ENCODE measurements around the gene APOLD1. TPM values are rescaled to one million over a fixed set of nuclear protein-coding genes. Genes with fewer than 3 reads are reported as not detected.

APOLD1 gene
- total RNA-seq, 1 experiment from 2014 or later = 6.4 TPM

DNA sequence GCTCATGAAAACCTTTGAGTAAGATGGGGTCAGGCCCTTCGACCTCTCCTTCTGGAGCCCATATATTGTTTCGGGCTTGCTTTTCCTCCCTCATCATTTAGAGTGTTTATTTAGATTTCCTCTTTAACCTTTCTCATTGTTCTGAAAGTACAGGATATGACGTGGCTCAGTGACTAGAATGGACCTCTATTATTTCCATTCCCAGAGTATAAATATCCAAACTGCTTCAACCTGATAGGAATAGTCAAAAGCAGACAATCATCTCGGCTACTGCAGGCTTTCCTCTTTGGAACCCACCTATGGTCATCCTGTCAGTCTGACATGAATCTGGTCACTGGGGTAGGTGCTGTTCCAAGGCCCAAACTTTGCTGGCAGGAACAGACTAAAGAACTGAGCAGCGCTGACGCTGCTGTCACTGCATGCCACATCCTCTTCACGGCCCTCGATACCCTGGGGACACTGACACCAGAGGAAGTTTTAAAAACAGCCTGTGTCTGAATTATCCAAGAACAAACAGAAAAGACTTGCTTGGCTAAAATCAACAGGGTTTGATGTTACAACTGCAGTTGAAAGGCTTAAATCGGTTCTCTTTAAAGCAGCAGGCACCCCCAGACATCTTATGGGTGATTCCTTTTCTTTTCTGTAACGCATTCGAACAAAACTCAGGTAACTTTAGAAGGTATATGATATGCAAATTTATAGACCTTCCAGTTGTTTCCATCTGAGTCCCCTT lies 22.7 kb downstream of the APOLD1 start:
- TF ChIP-seq EZH2 (IDR thresholded peaks at IDR 0.05; ENCODE audit: borderline replicate concordance, low read depth, low read length, poor library complexity, severe bottlenecking) (no peak), CTCF (conservative IDR thresholded peaks at IDR 0.05; ENCODE audit: low read depth, low read length) (no peak)
- Histone ChIP-seq H3K27ac (ENCODE audit: low read depth, low read length, poor library complexity, severe bottlenecking) (peak overlapping the region; percentile 20), H3K36me3 (ENCODE audit: insufficient read depth, low read length, poor library complexity, severe bottlenecking) (no peaks in the 10 kb centered on the region), H3K4me3 (ENCODE audit: low read depth, low read length, poor library complexity, severe bottlenecking) (no peak overlapping the region), H3K27me3 (replicated peaks; ENCODE audit: insufficient read depth, low read depth, low read length, poor library complexity) (no peaks in the 10 kb centered on the region), H3K4me1 (ENCODE audit: insufficient read depth, low read length, poor library complexity, severe bottlenecking) (peaks cover 15% of the 10 kb centered on the region), H3K9me3 (ENCODE audit: low read depth, low read length, poor library complexity, severe bottlenecking) (no peaks in the 10 kb centered on the region)
- intact Hi-C loops (cut with micrococcal nuclease; ENCODE audit: unreplicated experiment) = no loop called here
- no TSS peak for BruUV-seq (replicated peaks)
- ChIA-PET POLR2A (ENCODE audit: low non-redundant PET) (no interaction called here), CTCF (no interaction called here)
- DNase-seq (ENCODE audit: low spot score) = peak; percentile 58

GRCh38 chr12:12810553-12811021 lies 25.1 kb downstream of the APOLD1 start:
- no peak for DNase-seq (ENCODE audit: low spot score)
- H3K27me3 ChIP-seq (replicated peaks; ENCODE audit: insufficient read depth, low read depth, low read length, poor library complexity) = no peaks in the 10 kb centered on the region
- no peak overlapping the region for H3K4me3 ChIP-seq (ENCODE audit: low read depth, low read length, poor library complexity, severe bottlenecking)
- peaks cover 8% of the 10 kb centered on the region for H3K36me3 ChIP-seq (ENCODE audit: insufficient read depth, low read length, poor library complexity, severe bottlenecking)
- H3K27ac ChIP-seq (ENCODE audit: low read depth, low read length, poor library complexity, severe bottlenecking) = no peak overlapping the region
- BruUV-seq (replicated peaks) = no TSS peak
- intact Hi-C loops (cut with micrococcal nuclease; ENCODE audit: unreplicated experiment) = no loop called here
- TF ChIP-seq EZH2 (IDR thresholded peaks at IDR 0.05; ENCODE audit: borderline replicate concordance, low read depth, low read length, poor library complexity, severe bottlenecking) (no peak), CTCF (conservative IDR thresholded peaks at IDR 0.05; ENCODE audit: low read depth, low read length) (no peak)
- ChIA-PET CTCF (no interaction called here), POLR2A (ENCODE audit: low non-redundant PET) (no interaction called here)
- peaks cover 26% of the 10 kb centered on the region for H3K4me1 ChIP-seq (ENCODE audit: insufficient read depth, low read length, poor library complexity, severe bottlenecking)
- H3K9me3 ChIP-seq (ENCODE audit: low read depth, low read length, poor library complexity, severe bottlenecking) = no peaks in the 10 kb centered on the region

DNA sequence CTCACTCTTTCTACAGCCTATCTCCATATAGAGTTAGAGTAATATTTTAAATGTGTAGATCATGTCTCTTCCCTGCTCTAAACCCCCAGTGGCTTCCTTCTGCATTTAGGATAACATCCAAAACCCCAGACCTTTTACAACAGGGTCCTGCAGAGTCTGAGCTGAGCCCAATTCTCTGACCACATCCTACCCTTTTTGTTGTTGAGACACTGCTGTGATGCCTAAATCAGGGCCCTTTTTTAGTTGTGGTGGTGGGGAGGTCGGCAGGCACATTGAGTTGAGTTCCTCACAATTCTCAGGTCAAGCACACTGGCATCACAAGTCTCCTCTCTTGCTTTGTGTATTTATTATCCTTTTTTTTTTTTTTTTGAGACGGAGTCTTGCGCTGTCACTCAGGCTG lies 25.9 kb downstream of the APOLD1 start:
- intact Hi-C loops (cut with micrococcal nuclease; ENCODE audit: unreplicated experiment) = no loop called here
- BruUV-seq (replicated peaks) = no TSS peak
- H3K4me3 ChIP-seq (ENCODE audit: low read depth, low read length, poor library complexity, severe bottlenecking) = no peak overlapping the region
- H3K27me3 ChIP-seq (replicated peaks; ENCODE audit: insufficient read depth, low read depth, low read length, poor library complexity) = no peaks in the 10 kb centered on the region
- H3K36me3 ChIP-seq (ENCODE audit: insufficient read depth, low read length, poor library complexity, severe bottlenecking) = peaks cover 16% of the 10 kb centered on the region
- H3K9me3 ChIP-seq (ENCODE audit: low read depth, low read length, poor library complexity, severe bottlenecking) = no peaks in the 10 kb centered on the region
- peaks cover 28% of the 10 kb centered on the region for H3K4me1 ChIP-seq (ENCODE audit: insufficient read depth, low read length, poor library complexity, severe bottlenecking)
- CTCF ChIA-PET = no interaction called here
- H3K27ac ChIP-seq (ENCODE audit: low read depth, low read length, poor library complexity, severe bottlenecking) = no peak overlapping the region
- TF ChIP-seq EZH2 (IDR thresholded peaks at IDR 0.05; ENCODE audit: borderline replicate concordance, low read depth, low read length, poor library complexity, severe bottlenecking) (no peak), CTCF (conservative IDR thresholded peaks at IDR 0.05; ENCODE audit: low read depth, low read length) (no peak)
- no peak for DNase-seq (ENCODE audit: low spot score)
- POLR2A ChIA-PET (ENCODE audit: low non-redundant PET) = no interaction called here

Measured in A673 (cell line).